Activated T-helper 1 cell treated with anti-CD3 and anti-CD28 coated beads, Interleukin-12 subunit alpha, Interleukin-12 subunit beta, Interleukin-2, Interleukin-4 antibody, amounts not matched to agents 30 ng/mL and 10 ng/mL and 1 ng/mL, durations not matched to agents 14 hours and 24 hours and 36 hours (primary cell): ENCODE data around the gene CITED4. TPM values are rescaled to one million over a fixed set of nuclear protein-coding genes. Genes with fewer than 3 reads are reported as not detected.
"Not testable (repeated sequence)": the region's sequence is repeated elsewhere in the genome, so short reads cannot be mapped to it uniquely, and the experiment has no call there.

Source experiments
- DNase-seq: peaks from one replicate; pipeline ENCODE4 v3.0.0; 2021; ENCODE audit warnings: low spot score
- H3K27ac Mint-ChIP-seq: one replicate; pipeline ENCODE4 v1.8.0; 2021; ENCODE audit warnings: mild to moderate bottlenecking, mixed read lengths
- H3K27me3 Mint-ChIP-seq: one replicate; pipeline ENCODE4 v1.8.0; 2022; ENCODE audit warnings: mild to moderate bottlenecking, moderate library complexity, mixed read lengths; ENCODE audit not compliant: insufficient read depth
- H3K36me3 Mint-ChIP-seq: one replicate; pipeline ENCODE4 v1.8.0; 2021; ENCODE audit warnings: low read depth, mixed read lengths
- H3K4me1 Mint-ChIP-seq: one replicate; pipeline ENCODE4 v1.8.0; 2021; ENCODE audit warnings: low read depth, mixed read lengths
- H3K4me3 Mint-ChIP-seq: one replicate; pipeline ENCODE4 v1.8.0; 2021; ENCODE audit warnings: mild to moderate bottlenecking, moderate library complexity, mixed read lengths
- H3K9me3 Mint-ChIP-seq: one replicate; pipeline ENCODE4 v1.8.0; 2021; ENCODE audit warnings: mixed read lengths
- intact Hi-C: fragments of 100-400 bp; cut with micrococcal nuclease; formaldehyde crosslinking; loops from one replicate; pipeline ENCODE4 v1.15.1; 2024
- total RNA-seq: library from RNA; stranded (reverse); gene quantifications from 2 replicates; pipeline ENCODE4 v1.2.3, GENCODE V29; 2022

Gene CITED4
- total RNA-seq, 1 donor from 2014 or later, result 5.0 TPM

DNA sequence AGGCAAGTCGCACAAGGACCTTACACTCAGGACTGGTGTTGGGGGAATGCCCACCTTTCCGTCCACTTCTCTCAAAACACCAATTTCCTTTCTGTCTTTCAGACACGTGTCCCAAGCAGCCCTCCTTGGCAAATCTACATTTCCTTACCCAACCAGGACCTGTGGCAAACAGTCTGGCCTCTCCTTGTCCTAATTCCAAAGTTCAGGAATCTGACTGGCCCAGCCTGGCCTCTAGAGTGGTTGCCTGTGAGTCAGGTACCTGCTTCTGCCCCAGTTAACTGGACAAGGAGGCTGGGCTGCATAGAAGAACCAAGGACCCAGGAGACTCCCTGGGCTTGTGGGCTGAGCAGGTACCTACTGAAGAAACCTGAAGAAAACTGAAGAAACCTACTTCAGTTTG lies 34.3 kb upstream of the CITED4 start:
- Mint-ChIP-seq H3K4me3 (no peak overlapping the region), H3K36me3 (peaks cover 2% of the 10 kb centered on the region), H3K9me3 (peaks cover 27% of the 10 kb centered on the region), H3K4me1 (peaks cover 20% of the 10 kb centered on the region), H3K27me3 (peaks cover under 1% of the 10 kb centered on the region), H3K27ac (no peak overlapping the region)
- intact Hi-C loops, result no loop called here
- no peak for DNase-seq

DNA sequence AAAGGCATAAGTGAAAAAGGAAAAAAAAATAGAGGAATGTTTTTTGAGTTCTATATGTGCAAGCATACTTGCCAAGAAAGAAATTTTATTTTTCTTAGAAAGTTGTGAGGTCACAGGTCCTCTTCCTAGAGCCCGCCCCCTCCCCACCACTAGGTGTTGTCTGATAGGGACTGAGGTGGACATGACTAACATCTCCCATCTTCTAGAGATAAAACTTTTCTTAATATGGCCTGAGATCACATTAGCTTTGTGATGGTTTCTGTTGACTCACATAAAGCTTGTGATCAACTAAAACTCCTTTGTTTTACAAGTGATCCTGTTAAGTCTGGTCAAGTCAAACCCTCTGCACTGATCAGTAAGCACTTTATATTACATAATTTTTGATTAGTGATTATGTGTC lies 33.4 kb upstream of the CITED4 start:
- Mint-ChIP-seq H3K27ac (no peak overlapping the region), H3K9me3 (peaks cover 27% of the 10 kb centered on the region), H3K4me1 (peaks cover 20% of the 10 kb centered on the region), H3K27me3 (peaks cover 2% of the 10 kb centered on the region), H3K36me3 (peaks cover 2% of the 10 kb centered on the region), H3K4me3 (no peak overlapping the region)
- no peak for DNase-seq
- intact Hi-C loops, result no loop called here

DNA sequence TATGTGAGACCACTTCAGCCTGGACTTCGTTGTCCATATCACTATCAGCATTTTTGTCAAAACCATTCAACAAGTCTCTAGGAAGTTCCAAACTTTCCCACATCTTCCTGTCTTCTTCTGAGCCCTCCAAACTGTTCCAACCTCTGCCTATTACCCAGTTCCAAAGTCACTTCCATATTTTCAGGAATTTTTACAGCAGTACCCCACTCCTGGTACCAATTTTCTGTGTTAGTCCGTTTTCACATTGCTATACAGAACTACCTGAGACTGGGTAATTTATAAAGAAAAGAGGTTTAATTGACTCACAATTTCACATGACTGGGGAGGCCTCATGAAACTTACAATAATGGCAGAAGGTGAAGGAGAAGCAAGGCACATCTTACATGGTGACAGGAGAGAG lies 32.7 kb upstream of the CITED4 start:
- H3K4me3 Mint-ChIP-seq, H3K36me3 Mint-ChIP-seq, H3K27me3 Mint-ChIP-seq, DNase-seq, H3K27ac Mint-ChIP-seq, intact Hi-C loops: not testable (repeated sequence)
- peaks cover 27% of the 10 kb centered on the region for H3K9me3 Mint-ChIP-seq
- peaks cover 20% of the 10 kb centered on the region for H3K4me1 Mint-ChIP-seq

DNA sequence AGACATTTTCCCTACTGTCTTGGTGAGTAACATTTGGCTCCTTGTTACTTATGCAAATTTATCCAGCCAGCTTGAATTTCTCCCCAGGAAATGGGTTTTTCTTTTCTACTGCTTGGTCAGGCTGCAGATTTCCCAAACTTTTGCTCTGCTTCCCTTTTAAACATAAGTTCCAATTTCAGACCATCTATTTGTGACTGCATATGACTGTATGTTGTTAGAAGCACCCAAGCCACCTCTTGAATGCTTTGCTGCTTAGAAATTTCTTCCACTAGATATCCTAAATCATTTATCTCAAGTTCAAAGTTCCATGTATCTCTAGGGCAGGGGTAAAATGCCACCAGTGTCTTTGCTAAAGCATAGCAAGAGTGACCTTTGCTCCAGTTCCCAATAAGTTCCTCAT lies 32.3 kb upstream of the CITED4 start:
- H3K4me1 Mint-ChIP-seq, result peaks cover 20% of the 10 kb centered on the region
- H3K9me3 Mint-ChIP-seq, result peaks cover 27% of the 10 kb centered on the region
- no peak for DNase-seq
- H3K36me3 Mint-ChIP-seq, result peaks cover 2% of the 10 kb centered on the region
- peaks cover 2% of the 10 kb centered on the region for H3K27me3 Mint-ChIP-seq
- H3K27ac Mint-ChIP-seq, result no peak overlapping the region
- H3K4me3 Mint-ChIP-seq, result no peak overlapping the region
- intact Hi-C loops, result no loop called here

DNA sequence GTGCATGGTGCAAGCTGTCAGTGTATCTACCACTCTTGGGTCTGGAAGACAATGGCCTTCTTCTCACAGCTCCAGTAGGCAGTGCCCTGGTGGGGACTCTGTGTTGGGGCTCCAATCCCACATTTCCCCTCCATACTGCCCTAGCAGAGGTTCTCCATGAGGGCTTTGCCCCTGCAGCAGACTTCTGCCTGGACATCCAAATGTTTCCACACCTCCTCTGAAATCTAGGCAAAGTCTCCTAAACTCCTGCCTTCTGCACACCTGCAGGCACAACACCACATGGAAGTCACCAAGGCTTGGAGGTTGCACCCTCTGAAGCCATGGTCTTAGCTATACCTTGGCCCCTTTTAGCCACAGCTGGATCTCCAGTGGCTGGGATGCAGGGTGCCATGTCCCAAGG lies 31.8 kb upstream of the CITED4 start:
- peaks cover 27% of the 10 kb centered on the region for H3K9me3 Mint-ChIP-seq
- intact Hi-C loops, result no loop called here
- DNase-seq, result no peak
- H3K27ac Mint-ChIP-seq, result no peak overlapping the region
- peaks cover 4% of the 10 kb centered on the region for H3K27me3 Mint-ChIP-seq
- peaks cover 2% of the 10 kb centered on the region for H3K36me3 Mint-ChIP-seq
- peaks cover 20% of the 10 kb centered on the region for H3K4me1 Mint-ChIP-seq
- no peak overlapping the region for H3K4me3 Mint-ChIP-seq

DNA sequence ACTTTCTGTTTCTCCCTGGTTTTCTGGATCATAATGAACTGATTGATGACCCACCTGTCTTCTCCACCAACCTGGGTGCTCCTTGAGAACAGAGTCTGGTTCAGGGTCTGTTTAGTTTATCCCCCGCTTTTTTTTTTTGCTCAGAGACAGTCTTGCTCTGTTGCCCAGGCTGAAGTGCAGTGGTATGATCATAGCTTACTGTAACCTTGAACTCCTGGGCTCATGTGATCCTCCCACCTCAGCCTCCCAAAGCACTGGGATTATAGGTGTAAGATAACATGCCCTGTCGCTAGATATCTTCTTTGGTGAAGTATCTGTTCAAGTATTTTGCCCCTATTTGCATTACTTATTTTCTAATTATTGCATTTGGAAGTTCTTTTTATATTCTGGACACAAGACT lies 30.2 kb upstream of the CITED4 start:
- Mint-ChIP-seq H3K27me3 (peaks cover 11% of the 10 kb centered on the region), H3K4me3 (no peak overlapping the region), H3K36me3 (peaks cover 2% of the 10 kb centered on the region), H3K27ac (no peak overlapping the region), H3K4me1 (peaks cover 8% of the 10 kb centered on the region), H3K9me3 (peaks cover 27% of the 10 kb centered on the region)
- intact Hi-C loops, result no loop called here
- DNase-seq, result no peak

DNA sequence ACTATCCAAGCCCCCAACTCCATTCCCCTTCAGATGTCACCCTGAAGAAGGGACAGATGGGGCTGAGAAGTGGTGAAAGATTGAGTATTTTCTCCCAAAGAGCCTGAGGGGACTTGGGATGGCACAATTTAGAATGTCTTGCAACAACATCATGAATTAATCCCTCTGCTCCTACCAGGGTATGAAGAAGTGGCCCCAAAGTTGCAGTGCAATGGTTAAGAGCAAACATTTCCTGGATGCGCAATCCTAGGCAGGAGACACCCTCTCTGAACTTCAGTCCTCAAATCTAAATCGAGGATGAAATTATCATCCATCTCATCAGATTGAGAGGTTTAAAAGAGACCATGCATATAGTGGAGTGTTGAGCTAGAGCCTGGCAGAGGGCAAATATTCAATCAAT lies 28.6 kb upstream of the CITED4 start:
- Mint-ChIP-seq H3K27ac (no peak overlapping the region), H3K4me1 (peaks cover 20% of the 10 kb centered on the region), H3K4me3 (no peak overlapping the region), H3K36me3 (peaks cover 2% of the 10 kb centered on the region), H3K9me3 (peaks cover 26% of the 10 kb centered on the region), H3K27me3 (peaks cover 27% of the 10 kb centered on the region)
- no peak for DNase-seq
- intact Hi-C loops, result no loop called here

DNA sequence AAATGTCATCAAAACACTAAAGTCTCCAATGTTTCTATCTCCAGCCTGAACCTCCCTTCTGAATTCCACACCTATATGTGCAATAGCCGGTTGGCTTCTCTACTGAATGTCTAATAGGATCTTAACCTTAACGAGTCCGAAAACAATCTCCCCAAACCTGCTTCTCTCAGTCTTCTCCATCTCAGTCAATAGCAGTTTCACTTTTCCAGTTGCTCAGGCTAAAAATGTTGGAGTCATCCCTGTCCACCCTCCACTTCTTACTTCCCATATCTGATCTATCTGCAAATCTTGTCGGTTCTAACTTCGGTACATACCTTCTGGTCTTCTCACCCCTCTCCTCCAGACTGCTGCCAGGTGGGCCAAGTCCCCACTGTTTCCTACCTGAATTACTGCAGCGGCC lies 25.5 kb upstream of the CITED4 start:
- peaks cover 2% of the 10 kb centered on the region for H3K36me3 Mint-ChIP-seq
- no peak overlapping the region for H3K4me3 Mint-ChIP-seq
- no peaks in the 10 kb centered on the region for H3K9me3 Mint-ChIP-seq
- no peak for DNase-seq
- peaks cover 50% of the 10 kb centered on the region for H3K27me3 Mint-ChIP-seq
- no peak overlapping the region for H3K27ac Mint-ChIP-seq
- peaks cover 17% of the 10 kb centered on the region for H3K4me1 Mint-ChIP-seq
- intact Hi-C loops, result no loop called here

DNA sequence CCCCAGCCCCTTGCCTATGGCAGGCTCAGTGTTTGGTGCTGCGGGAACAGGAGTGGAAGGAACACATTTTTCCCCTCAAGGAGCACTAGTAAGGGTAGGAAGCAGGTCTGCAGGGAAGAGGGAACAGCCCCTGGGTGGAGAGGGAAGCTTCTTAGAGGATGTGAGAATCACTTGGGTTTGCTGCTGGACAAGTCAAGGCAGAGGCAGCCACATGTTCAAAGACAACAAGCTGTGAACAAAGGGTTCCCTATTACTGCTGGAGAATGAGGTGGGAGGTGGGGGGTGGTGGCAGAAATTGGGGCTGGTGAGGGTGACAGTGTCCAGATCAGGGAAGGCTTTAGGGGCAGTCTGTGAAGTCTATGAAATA lies 24.8 kb upstream of the CITED4 start:
- Mint-ChIP-seq H3K27me3 (peaks cover 55% of the 10 kb centered on the region), H3K27ac (no peak overlapping the region), H3K4me1 (peaks cover 17% of the 10 kb centered on the region), H3K36me3 (peaks cover 2% of the 10 kb centered on the region), H3K9me3 (no peaks in the 10 kb centered on the region), H3K4me3 (no peak overlapping the region)
- intact Hi-C loops, result no loop called here
- DNase-seq, result no peak

DNA sequence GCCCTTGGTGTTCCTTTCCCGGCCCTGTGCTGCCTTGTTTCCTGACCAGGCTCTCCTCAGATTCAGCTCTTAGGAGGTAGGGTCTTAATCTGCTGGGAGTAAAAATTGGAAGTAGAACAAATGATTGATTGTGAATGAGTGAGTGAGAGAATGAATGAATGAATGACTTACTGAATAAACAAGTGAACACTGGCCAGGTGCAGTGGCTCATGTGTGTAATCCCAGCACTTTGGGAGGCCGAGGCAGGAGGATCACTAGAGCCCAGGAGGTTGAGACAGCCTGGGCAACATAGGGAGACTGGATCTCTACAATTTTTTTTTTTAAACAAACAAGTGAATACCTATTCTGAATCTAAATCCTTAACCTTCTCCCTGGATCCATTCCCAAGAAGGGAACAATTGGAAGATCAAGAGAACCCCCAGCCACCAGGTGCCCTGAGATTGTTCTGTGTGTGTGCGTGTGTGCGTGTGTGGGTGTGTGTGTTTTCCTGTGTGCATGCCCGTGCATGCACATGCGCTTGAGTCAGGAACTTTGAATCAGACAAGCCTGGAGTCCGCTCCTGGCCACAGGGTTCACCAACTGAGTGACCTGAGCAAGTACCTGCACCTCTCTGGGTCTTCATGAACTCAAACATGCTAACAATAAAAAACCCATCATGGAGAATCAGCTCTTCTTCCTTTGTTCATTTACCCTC lies 24.3 kb upstream of the CITED4 start:
- H3K27me3 Mint-ChIP-seq, result peaks cover 55% of the 10 kb centered on the region
- DNase-seq, result no peak
- intact Hi-C loops, result no loop called here
- no peak overlapping the region for H3K27ac Mint-ChIP-seq
- H3K9me3 Mint-ChIP-seq, result no peaks in the 10 kb centered on the region
- H3K36me3 Mint-ChIP-seq, result peaks cover 2% of the 10 kb centered on the region
- no peak overlapping the region for H3K4me3 Mint-ChIP-seq
- peaks cover 17% of the 10 kb centered on the region for H3K4me1 Mint-ChIP-seq

DNA sequence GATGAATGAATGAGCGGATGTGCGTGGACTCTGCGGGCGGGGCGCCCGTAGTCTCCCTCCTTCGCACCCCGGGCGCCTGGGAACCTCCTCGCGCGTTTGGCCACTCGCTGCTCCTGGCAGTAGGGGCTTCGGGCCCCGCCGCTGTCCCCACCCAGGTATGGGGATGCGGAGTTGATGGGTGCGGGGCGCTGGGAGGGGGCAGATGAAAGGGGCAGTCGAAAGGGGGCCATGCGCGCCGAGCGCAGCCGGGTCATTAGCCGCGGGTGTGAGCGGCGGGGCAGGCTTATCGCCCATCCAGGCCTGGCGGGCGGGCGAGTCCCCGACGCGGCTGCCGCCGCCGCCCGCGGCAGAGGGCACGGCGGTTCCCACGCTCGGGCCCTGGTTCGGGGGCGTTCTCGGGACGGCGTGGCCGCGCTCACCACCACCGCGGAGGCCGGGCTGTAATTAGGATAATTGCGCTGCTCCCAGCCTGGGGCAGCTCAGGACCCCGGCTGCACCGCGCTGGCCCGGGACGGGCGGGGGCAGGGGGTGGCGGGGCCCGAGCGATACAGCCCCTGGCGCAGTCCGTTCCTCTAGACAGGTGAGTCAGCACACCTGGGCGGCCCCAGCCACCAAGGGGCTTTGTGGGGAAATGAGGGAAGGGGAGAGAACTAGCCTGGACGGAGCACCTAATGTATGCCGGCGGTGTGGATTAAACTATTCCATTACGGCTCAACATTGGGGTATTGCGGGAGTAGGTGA lies 22.1 kb upstream of the CITED4 start:
- intact Hi-C loops, result no loop called here
- no peak overlapping the region for H3K27ac Mint-ChIP-seq
- no peak for DNase-seq
- H3K27me3 Mint-ChIP-seq, result peaks cover 56% of the 10 kb centered on the region
- H3K4me3 Mint-ChIP-seq, result peak overlapping the region; percentile 41
- peaks cover 17% of the 10 kb centered on the region for H3K4me1 Mint-ChIP-seq
- peaks cover 2% of the 10 kb centered on the region for H3K36me3 Mint-ChIP-seq
- H3K9me3 Mint-ChIP-seq, result no peaks in the 10 kb centered on the region

DNA sequence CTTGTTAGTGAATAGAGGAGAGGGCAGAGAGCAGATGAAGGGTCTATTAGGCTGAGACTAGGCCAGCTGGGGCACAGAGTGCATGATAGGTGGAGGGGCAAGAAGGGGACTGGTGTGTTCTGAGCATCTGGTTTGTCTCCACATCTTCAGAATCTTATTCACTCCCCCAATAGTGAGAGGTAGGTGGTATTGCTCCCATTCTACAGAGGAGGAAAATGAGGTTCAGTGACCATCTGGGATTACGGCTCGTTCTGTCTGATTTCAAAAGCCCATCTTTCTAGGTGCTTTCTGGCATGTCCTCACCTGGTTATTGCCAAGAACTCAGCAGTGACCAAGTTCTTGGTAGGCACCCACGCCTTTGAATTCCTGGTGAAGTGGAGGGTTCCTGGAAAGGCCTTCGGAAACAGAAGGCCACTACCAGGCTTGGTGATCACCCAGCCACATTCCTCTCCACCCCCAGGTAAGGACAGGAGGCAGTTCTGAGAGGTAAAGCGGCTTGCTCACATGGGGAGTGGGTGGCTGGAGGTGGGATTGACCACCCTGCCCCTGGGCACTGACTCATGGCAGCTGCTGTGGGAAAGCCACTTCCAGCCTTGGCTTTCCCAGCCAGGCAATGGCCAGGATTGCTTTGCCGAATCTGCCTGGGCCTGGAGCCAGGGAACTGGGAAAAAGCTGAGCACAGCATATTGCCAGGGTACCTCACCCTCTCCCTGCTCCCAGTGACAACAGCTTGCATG lies 18.8 kb upstream of the CITED4 start:
- intact Hi-C loops, result no loop called here
- peaks cover 25% of the 10 kb centered on the region for H3K4me1 Mint-ChIP-seq
- peaks cover 5% of the 10 kb centered on the region for H3K36me3 Mint-ChIP-seq
- no peak overlapping the region for H3K4me3 Mint-ChIP-seq
- H3K9me3 Mint-ChIP-seq, result peaks cover 4% of the 10 kb centered on the region
- H3K27me3 Mint-ChIP-seq, result peaks cover 33% of the 10 kb centered on the region
- no peak overlapping the region for H3K27ac Mint-ChIP-seq
- DNase-seq, result no peak

DNA sequence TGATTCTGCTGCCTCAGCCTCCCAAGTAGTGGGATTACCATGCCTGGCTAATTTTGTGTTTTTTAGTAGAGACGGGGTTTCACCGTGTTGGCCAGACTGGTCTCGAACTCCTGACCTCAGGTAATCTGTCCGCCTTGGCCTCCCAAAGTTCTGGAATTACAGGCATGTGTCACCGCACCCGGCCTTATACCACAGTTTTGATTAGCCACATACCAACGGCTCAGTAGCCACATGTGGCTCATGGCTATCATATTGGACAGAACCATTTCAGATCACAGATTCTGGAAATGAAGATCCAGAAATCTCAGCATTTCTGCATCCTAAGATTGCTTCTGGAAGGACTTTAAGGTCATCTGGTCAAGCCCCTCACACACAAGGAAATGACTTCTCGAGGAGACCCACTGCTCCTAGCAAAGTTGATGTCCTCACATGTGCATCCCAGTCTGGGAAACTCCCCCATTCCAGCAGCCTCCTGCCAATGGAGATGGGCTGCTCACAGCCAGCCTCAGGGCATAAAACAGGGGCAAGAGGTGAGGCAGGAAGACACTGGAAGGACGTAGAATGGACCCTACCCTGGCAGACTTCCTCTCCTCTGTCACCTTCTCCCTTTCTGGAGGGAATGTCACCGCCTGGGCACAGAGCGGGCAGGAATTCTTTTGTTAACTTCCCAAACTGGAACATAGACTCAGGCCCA lies 17.5 kb upstream of the CITED4 start:
- no peak for DNase-seq
- H3K4me3 Mint-ChIP-seq, result no peak overlapping the region
- intact Hi-C loops, result no loop called here
- peaks cover 36% of the 10 kb centered on the region for H3K4me1 Mint-ChIP-seq
- H3K27ac Mint-ChIP-seq, result no peak overlapping the region
- peaks cover 9% of the 10 kb centered on the region for H3K36me3 Mint-ChIP-seq
- peaks cover 20% of the 10 kb centered on the region for H3K27me3 Mint-ChIP-seq
- H3K9me3 Mint-ChIP-seq, result peaks cover 8% of the 10 kb centered on the region
